MM.1S (cell line): ENCODE measurements around the gene POLR3E.

Source experiments
- DNase-seq: peaks from one replicate; pipeline ENCODE4 v3.0.0-alpha.2; 2015
- H2AFZ ChIP-seq: fragments of 300-600 bp; sonication (generic); 2 replicates; pipeline ENCODE4 v1.6.0; 2016; ENCODE audit warnings: antibody characterized with exemption, low read length
- H3F3A ChIP-seq: fragments of 300-600 bp; sonication (generic); 2 replicates; pipeline ENCODE4 v1.6.1; 2016; ENCODE audit warnings: mild to moderate bottlenecking, antibody characterized with exemption, low read length, moderate library complexity, mixed read lengths; ENCODE audit not compliant: insufficient read depth
- H3K27ac ChIP-seq: fragments of 300-600 bp; sonication (generic); 2 replicates; pipeline ENCODE4 v1.5.1; 2016; ENCODE audit warnings: mild to moderate bottlenecking, low read length
- H3K27me3 ChIP-seq: fragments of 300-600 bp; sonication (generic); replicated peaks from 2 replicates; pipeline ENCODE4 v1.6.0; 2016; ENCODE audit warnings: low read length; ENCODE audit not compliant: insufficient read depth
- H3K36me3 ChIP-seq: fragments of 300-600 bp; sonication (generic); replicated peaks from 2 replicates; pipeline ENCODE4 v1.6.1; 2016; ENCODE audit warnings: mild to moderate bottlenecking, low read length, mixed read lengths; ENCODE audit not compliant: insufficient read depth
- H3K4me1 ChIP-seq: fragments of 300-600 bp; sonication (generic); 2 replicates; pipeline ENCODE4 v1.6.1; 2016; ENCODE audit warnings: low read length, mixed read lengths
- H3K4me2 ChIP-seq: fragments of 300-600 bp; sonication (generic); 2 replicates; pipeline ENCODE4 v1.6.0; 2016; ENCODE audit warnings: low read depth, low read length
- H3K4me3 ChIP-seq: fragments of 300-600 bp; sonication (generic); 2 replicates; pipeline ENCODE4 v1.5.1; 2016; ENCODE audit warnings: low read length, mixed read lengths
- H3K79me2 ChIP-seq: fragments of 300-600 bp; sonication (generic); 2 replicates; pipeline ENCODE4 v1.6.1; 2016; ENCODE audit warnings: mixed run types, low read length, mixed read lengths
- H3K9ac ChIP-seq: fragments of 300-600 bp; sonication (generic); 2 replicates; pipeline ENCODE4 v1.6.1; 2016; ENCODE audit warnings: low read length, mixed read lengths
- H3K9me2 ChIP-seq: fragments of 300-600 bp; sonication (generic); replicated peaks from 2 replicates; pipeline ENCODE4 v1.6.1; 2016; ENCODE audit warnings: mild to moderate bottlenecking, low read length, mixed read lengths; ENCODE audit not compliant: insufficient read depth
- H3K9me3 ChIP-seq: fragments of 300-600 bp; sonication (generic); replicated peaks from 2 replicates; pipeline ENCODE4 v1.6.1; 2016; ENCODE audit warnings: mild to moderate bottlenecking, low read length, mixed read lengths; ENCODE audit not compliant: insufficient read depth
- H4K20me1 ChIP-seq: fragments of 300-600 bp; sonication (generic); 2 replicates; pipeline ENCODE4 v1.6.1; 2016; ENCODE audit warnings: mild to moderate bottlenecking, low read length, moderate library complexity, mixed read lengths; ENCODE audit not compliant: insufficient read depth
- EZH2 ChIP-seq: fragments of 300-600 bp; sonication (generic); optimal IDR thresholded peaks from 2 replicates; pipeline ENCODE3; 2017; ENCODE audit warnings: low read depth, mild to moderate bottlenecking, antibody characterized with exemption, low read length, mixed read lengths
- EZH2phosphoT487 ChIP-seq: fragments of 300-600 bp; sonication (generic); IDR thresholded peaks from 2 replicates; pipeline ENCODE4 v1.6.1; 2018; ENCODE audit warnings: antibody characterized with exemption, low read length
- TF ChIP-seq, protein P1 (sequence below): fragments of 300-600 bp; sonication (generic); IDR thresholded peaks from 2 replicates; pipeline ENCODE4 v1.5.1; 2016; ENCODE audit warnings: antibody characterized with exemption, low read length, mixed read lengths

The POLR3E gene

DNA sequence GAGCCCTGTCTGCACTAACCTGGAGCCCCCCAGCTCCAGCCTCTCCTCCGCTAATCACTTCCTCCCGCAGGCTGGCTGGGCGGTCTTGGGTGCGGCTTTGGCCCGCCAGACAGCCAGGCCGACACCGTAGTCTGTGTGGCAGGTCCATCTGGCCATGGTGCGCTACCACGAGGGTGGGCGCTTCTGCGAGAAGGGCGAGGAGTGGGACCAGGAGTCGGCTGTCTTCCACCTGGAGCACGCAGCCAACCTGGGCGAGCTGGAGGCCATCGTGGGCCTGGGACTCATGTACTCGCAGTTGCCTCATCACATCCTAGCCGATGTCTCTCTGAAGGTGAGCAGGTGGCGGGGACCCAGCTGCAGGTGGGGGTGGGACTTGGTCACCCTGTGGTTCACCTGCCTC, 30.7 kb upstream of the POLR3E start:
- no peaks in the 10 kb centered on the region for H3K9me3 ChIP-seq
- no peak overlapping the region for H3K4me3 ChIP-seq
- H3K4me1 ChIP-seq, result no peaks in the 10 kb centered on the region
- H4K20me1 ChIP-seq, result no peaks in the 10 kb centered on the region
- H3K4me2 ChIP-seq, result no peak overlapping the region
- H3K9me2 ChIP-seq, result no peaks in the 10 kb centered on the region
- H3K36me3 ChIP-seq, result no peaks in the 10 kb centered on the region
- TF ChIP-seq EZH2phosphoT487, result no peak
- TF ChIP-seq EZH2, result no peak
- TF ChIP-seq, protein P1, sequence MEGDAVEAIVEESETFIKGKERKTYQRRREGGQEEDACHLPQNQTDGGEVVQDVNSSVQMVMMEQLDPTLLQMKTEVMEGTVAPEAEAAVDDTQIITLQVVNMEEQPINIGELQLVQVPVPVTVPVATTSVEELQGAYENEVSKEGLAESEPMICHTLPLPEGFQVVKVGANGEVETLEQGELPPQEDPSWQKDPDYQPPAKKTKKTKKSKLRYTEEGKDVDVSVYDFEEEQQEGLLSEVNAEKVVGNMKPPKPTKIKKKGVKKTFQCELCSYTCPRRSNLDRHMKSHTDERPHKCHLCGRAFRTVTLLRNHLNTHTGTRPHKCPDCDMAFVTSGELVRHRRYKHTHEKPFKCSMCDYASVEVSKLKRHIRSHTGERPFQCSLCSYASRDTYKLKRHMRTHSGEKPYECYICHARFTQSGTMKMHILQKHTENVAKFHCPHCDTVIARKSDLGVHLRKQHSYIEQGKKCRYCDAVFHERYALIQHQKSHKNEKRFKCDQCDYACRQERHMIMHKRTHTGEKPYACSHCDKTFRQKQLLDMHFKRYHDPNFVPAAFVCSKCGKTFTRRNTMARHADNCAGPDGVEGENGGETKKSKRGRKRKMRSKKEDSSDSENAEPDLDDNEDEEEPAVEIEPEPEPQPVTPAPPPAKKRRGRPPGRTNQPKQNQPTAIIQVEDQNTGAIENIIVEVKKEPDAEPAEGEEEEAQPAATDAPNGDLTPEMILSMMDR, result no peak
- H3F3A ChIP-seq, result no peaks in the 10 kb centered on the region
- no peaks in the 10 kb centered on the region for H3K27me3 ChIP-seq
- no peak for DNase-seq
- no peak overlapping the region for H3K27ac ChIP-seq
- no peak overlapping the region for H3K9ac ChIP-seq
- H3K79me2 ChIP-seq, result no peaks in the 10 kb centered on the region
- H2AFZ ChIP-seq, result no peak overlapping the region

DNA sequence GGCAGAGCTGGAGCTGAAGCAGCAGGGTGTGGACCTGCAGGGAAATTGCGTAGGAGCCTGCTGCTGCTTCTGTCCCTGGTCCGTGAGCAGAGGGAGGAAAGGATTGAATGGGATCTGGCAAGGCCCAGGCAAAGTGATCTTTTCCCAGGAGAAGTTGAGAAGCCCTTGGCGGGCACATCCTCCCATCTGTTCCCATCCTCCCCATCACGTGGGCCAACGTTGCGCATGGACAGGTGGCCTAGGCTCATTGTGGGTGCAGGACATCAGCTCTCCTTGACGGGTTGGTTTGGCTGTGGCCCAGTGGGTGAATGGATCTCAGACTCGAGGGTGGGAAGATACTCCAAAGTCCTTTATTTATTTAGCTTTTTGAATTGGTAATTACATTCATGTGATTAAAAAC, 29.4 kb upstream of the POLR3E start:
- Histone ChIP-seq H3K27me3 (no peaks in the 10 kb centered on the region), H3K79me2 (no peaks in the 10 kb centered on the region), H3K4me2 (no peak overlapping the region), H2AFZ (no peak overlapping the region), H4K20me1 (no peaks in the 10 kb centered on the region), H3K27ac (no peak overlapping the region), H3K9ac (no peak overlapping the region), H3F3A (no peaks in the 10 kb centered on the region), H3K36me3 (no peaks in the 10 kb centered on the region), H3K4me1 (no peaks in the 10 kb centered on the region), H3K4me3 (no peak overlapping the region), H3K9me2 (no peaks in the 10 kb centered on the region), H3K9me3 (no peaks in the 10 kb centered on the region)
- DNase-seq, result no peak
- TF ChIP-seq EZH2, result no peak
- TF ChIP-seq, protein P1, result no peak

DNA sequence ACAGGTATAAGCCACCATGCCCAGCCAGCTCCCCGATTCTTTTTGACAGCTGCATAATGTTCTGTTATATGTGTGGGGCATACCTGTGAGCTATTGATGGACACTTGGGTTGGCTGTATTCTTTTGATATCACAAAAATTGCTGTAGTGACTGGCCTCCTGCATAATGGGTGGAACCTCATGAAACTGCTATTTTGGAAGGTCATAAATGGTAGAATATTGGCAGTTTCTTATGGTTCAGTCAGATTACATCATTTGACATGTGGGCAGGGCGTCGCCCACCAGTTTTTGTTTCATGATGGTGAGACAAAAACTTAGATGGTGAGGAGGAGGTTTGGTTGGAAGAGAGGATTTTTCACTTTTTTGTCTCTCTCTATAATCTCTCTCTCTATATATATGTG, 26.7 kb upstream of the POLR3E start:
- H4K20me1 ChIP-seq, result no peaks in the 10 kb centered on the region
- no peak overlapping the region for H3K4me3 ChIP-seq
- H3K9ac ChIP-seq, result no peak overlapping the region
- no peaks in the 10 kb centered on the region for H3K9me2 ChIP-seq
- no peaks in the 10 kb centered on the region for H3K9me3 ChIP-seq
- TF ChIP-seq EZH2phosphoT487, result no peak
- TF ChIP-seq, protein P1, result no peak
- TF ChIP-seq EZH2, result no peak
- no peak overlapping the region for H3K27ac ChIP-seq
- DNase-seq, result no peak
- no peaks in the 10 kb centered on the region for H3K4me1 ChIP-seq
- H3K79me2 ChIP-seq, result no peaks in the 10 kb centered on the region
- H3F3A ChIP-seq, result no peaks in the 10 kb centered on the region
- no peaks in the 10 kb centered on the region for H3K36me3 ChIP-seq
- no peak overlapping the region for H3K4me2 ChIP-seq
- H3K27me3 ChIP-seq, result no peaks in the 10 kb centered on the region
- H2AFZ ChIP-seq, result no peak overlapping the region
